Sigmoid colon (tissue), 7 donors: ENCODE results near the gene CRIP2. TPM values are rescaled to one million over a fixed set of nuclear protein-coding genes. Genes with fewer than 3 reads are reported as not detected.

Experiments used
- DNase-seq: peaks from one replicate; pipeline ENCODE4 v3.0.0-alpha.2; 2019
- H3K27ac ChIP-seq, 4 donors: fragments of 200-600 bp; sonication (generic); one replicate each; pipeline ENCODE4 v1.5.1; 2016 to 2019; ENCODE audit warnings: mild to moderate bottlenecking in 1 of 4
- H3K27me3 ChIP-seq, 3 donors: fragments of 200-600 bp; sonication (generic); one replicate each; pipeline ENCODE4 v1.5.1; 2019; ENCODE audit warnings: mild to moderate bottlenecking in 1 of 3
- H3K36me3 ChIP-seq, 4 donors: fragments of 200-600 bp; sonication (generic); one replicate each; pipeline ENCODE4 v1.5.1; 2016 to 2019
- H3K4me1 ChIP-seq, 4 donors: fragments of 200-600 bp; sonication (generic); one replicate each; pipeline ENCODE4 v1.5.1; 2017 to 2019
- H3K4me3 ChIP-seq, 4 donors: fragments of 200-600 bp; sonication (generic); one replicate each; pipeline ENCODE4 v1.5.1; 2017 to 2019; ENCODE audit warnings: mild to moderate bottlenecking in 2 of 4, moderate library complexity in 1 of 4
- H3K9me3 ChIP-seq, 4 donors: fragments of 200-600 bp in 3 of 4; sonication (generic) in 3 of 4; one replicate each; pipeline versions ENCODE4 v1.5.1 to v1.6.1; 2013 to 2019
- CTCF ChIP-seq, 4 experiments: fragments of 450-650 bp in 3 of 4; fragments of 200-600 bp in 1 of 4; IDR thresholded peaks; one replicate each; pipeline ENCODE4 v1.5.1; 2016 to 2019; ENCODE audit warnings: antibody characterized with exemption in 4 of 4, mild to moderate bottlenecking in 3 of 4, moderate library complexity in 2 of 4
- EP300 ChIP-seq, 4 donors: sonication (generic); formaldehyde crosslinking; IDR thresholded peaks; one replicate each; pipeline ENCODE4 v1.6.1; 2017; ENCODE audit warnings: antibody characterized with exemption in 4 of 4
- POLR2A ChIP-seq, 2 donors: fragments of 450-650 bp; IDR thresholded peaks; one replicate each; pipeline ENCODE4 v1.6.1; 2016; ENCODE audit warnings: antibody characterized with exemption in 2 of 2, mild to moderate bottlenecking in 2 of 2, moderate library complexity in 2 of 2
- POLR2AphosphoS5 ChIP-seq, 4 donors: sonication (generic); formaldehyde crosslinking; IDR thresholded peaks; one replicate each; pipeline ENCODE4 v1.6.1; 2017; ENCODE audit warnings: antibody characterized with exemption in 4 of 4
- WGBS, 2 donors: extraction: QIAGEN DNeasy Blood & Tissue Kit; methylation state at CpG; one replicate each; pipeline ENCODE4 v1.1.7; 2013; 5-methylcytosine and 5-hydroxymethylcytosine counted together
- intact Hi-C: fragments of 100-400 bp; cut with DNase I; formaldehyde crosslinking; loops from one replicate; pipeline ENCODE4 v1.15.1; 2023
- polyA plus RNA-seq, 3 donors: library from polyadenylated mRNA; stranded (reverse); fragments of 200-250 nt; gene quantifications; one replicate each; pipeline ENCODE4 v1.2.3, GENCODE V29; 2013
- total RNA-seq, 4 donors: library from RNA; depleted of rRNA; stranded (reverse); fragments of >200 nt; gene quantifications; one replicate each; pipeline ENCODE4 v1.1.0, GENCODE V29; 2016
- donor health status: healthy with polysubstance abuse.
- donor health status: Bipolar disorder and iron deficiency.
- donor health status: healthy.

Gene CRIP2
- total and polyA plus RNA-seq, 7 donors, result 13.6 to 79.5 (median 50.0) TPM

- Histone ChIP-seq H3K27me3 (peaks cover 3 to 20% (median 17%) of the 10 kb centered on the region in 3 donors), H3K4me3 (peak overlapping the region; percentile 29 to 85 (median 58)), H3K4me1 (peaks cover 0 to 45% (median 42%) of the 10 kb centered on the region in 4 donors), H3K36me3 (no peaks in the 10 kb centered on the region), H3K27ac (peak overlapping the region; percentile 78 to 97 (median 87)), H3K9me3 (no peaks in the 10 kb centered on the region)
- intact Hi-C loops, result loop anchor here (1.0 to 2.0 kb wide), 3 partner anchors 37 to 73 kb away; partner anchors contain the start of gene MTA1
- peak; percentile 83 for DNase-seq
- 1 to 2% methylated on average over 53 of the region's 53 CpGs for WGBS, 2 donors
- no peak for TF ChIP-seq POLR2A (IDR thresholded peaks at IDR 0.05)
- no peak for TF ChIP-seq POLR2AphosphoS5 (IDR thresholded peaks at IDR 0.05)
- TF ChIP-seq CTCF (IDR thresholded peaks at IDR 0.05), result no peak
- no peak for TF ChIP-seq EP300 (IDR thresholded peaks at IDR 0.05)
These were observed 16.8 kb downstream of the CRIP2 start for GRCh38 chr14:105491366-105491973.

GRCh38 chr14:105492031-105492970 lies 17.7 kb downstream of the CRIP2 start:
- Histone ChIP-seq H3K9me3 (no peaks in the 10 kb centered on the region), H3K4me1 (peaks cover 0 to 37% (median 36%) of the 10 kb centered on the region in 4 donors), H3K36me3 (no peaks in the 10 kb centered on the region), H3K4me3 (peak overlapping the region in 1 of 4 donors; percentile 85), H3K27me3 (peaks cover 1 to 11% (median 9%) of the 10 kb centered on the region in 3 donors), H3K27ac (peak overlapping the region in 3 of 4 donors; percentile 78 to 97 (median 93))
- DNase-seq, result peak; percentile 77
- WGBS, 2 donors, result 86 to 92% methylated on average over 24 of the region's 24 CpGs
- intact Hi-C loops, result no loop called here
- TF ChIP-seq POLR2AphosphoS5 (IDR thresholded peaks at IDR 0.05) (no peak), POLR2A (IDR thresholded peaks at IDR 0.05) (no peak), CTCF (IDR thresholded peaks at IDR 0.05) (no peak), EP300 (IDR thresholded peaks at IDR 0.05) (no peak)

GRCh38 chr14:105492971-105493871 lies 18.6 kb downstream of the CRIP2 start:
- Histone ChIP-seq H3K27me3 (peaks cover 0 to 2% (median 0%) of the 10 kb centered on the region in 3 donors), H3K9me3 (no peaks in the 10 kb centered on the region), H3K36me3 (no peaks in the 10 kb centered on the region), H3K4me3 (no peak overlapping the region), H3K4me1 (peaks cover 0 to 30% (median 27%) of the 10 kb centered on the region in 4 donors), H3K27ac (no peak overlapping the region)
- DNase-seq, result peak; percentile 64
- TF ChIP-seq POLR2AphosphoS5 (IDR thresholded peaks at IDR 0.05) (no peak), POLR2A (IDR thresholded peaks at IDR 0.05) (no peak), CTCF (IDR thresholded peaks at IDR 0.05) (no peak), EP300 (IDR thresholded peaks at IDR 0.05) (no peak)
- 92 to 94% methylated on average over 20 of the region's 20 CpGs for WGBS, 2 donors
- intact Hi-C loops, result no loop called here

- DNase-seq, result peak; percentile 57
- Histone ChIP-seq H3K27me3 (no peaks in the 10 kb centered on the region), H3K9me3 (no peaks in the 10 kb centered on the region), H3K36me3 (no peaks in the 10 kb centered on the region), H3K4me3 (no peak overlapping the region), H3K27ac (no peak overlapping the region), H3K4me1 (peaks cover 0 to 22% (median 20%) of the 10 kb centered on the region in 4 donors)
- WGBS, 2 donors, result 92 to 94% methylated on average over 16 of the region's 16 CpGs
- intact Hi-C loops, result no loop called here
- TF ChIP-seq POLR2AphosphoS5 (IDR thresholded peaks at IDR 0.05), result no peak
- TF ChIP-seq EP300 (IDR thresholded peaks at IDR 0.05), result no peak
- TF ChIP-seq POLR2A (IDR thresholded peaks at IDR 0.05), result no peak
- no peak for TF ChIP-seq CTCF (IDR thresholded peaks at IDR 0.05)
These were observed 19.4 kb downstream of the CRIP2 start for GRCh38 chr14:105493921-105494605.
